CD4-positive, alpha-beta T cell treated with Interleukin-4 for 1 hour (primary cell): ENCODE measurements around the gene SEMA5A.

Source experiments
- DNase-seq, 2 donors: peaks; one replicate each; pipeline ENCODE4 v3.0.0-alpha.2; 2020 to 2022

Gene SEMA5A

GRCh38 chr5:9468060-9468388 lies 77.9 kb downstream of the SEMA5A start:
- no peak for DNase-seq

- no peak for DNase-seq
Measured at GRCh38 chr5:9467199-9468059, 78.4 kb downstream of the SEMA5A start.

- no peak for DNase-seq
Measured at GRCh38 chr5:9466697-9467096, 79.2 kb downstream of the SEMA5A start.

GRCh38 chr5:9464478-9464877 lies 81.4 kb downstream of the SEMA5A start:
- DNase-seq: no peak

- DNase-seq: no peak
Measured at GRCh38 chr5:9462109-9462508, 83.8 kb downstream of the SEMA5A start.

- DNase-seq: no peak
Measured at GRCh38 chr5:9460885-9461645, 84.8 kb downstream of the SEMA5A start.

GRCh38 chr5:9456435-9457042 lies 89.3 kb downstream of the SEMA5A start:
- no peak for DNase-seq

- no peak for DNase-seq
Measured at GRCh38 chr5:9455826-9456434, 89.9 kb downstream of the SEMA5A start.

- DNase-seq: no peak
Measured at GRCh38 chr5:9454491-9454890, 91.4 kb downstream of the SEMA5A start.

GRCh38 chr5:9454012-9454481 lies 91.8 kb downstream of the SEMA5A start:
- DNase-seq: no peak

GRCh38 chr5:9453480-9454011 lies 92.3 kb downstream of the SEMA5A start:
- no peak for DNase-seq

- DNase-seq: no peak
Measured at GRCh38 chr5:9452181-9452580, 93.7 kb downstream of the SEMA5A start.

- no peak for DNase-seq
Measured at GRCh38 chr5:9451037-9451436, 94.8 kb downstream of the SEMA5A start.

GRCh38 chr5:9447691-9448090 lies 98.2 kb downstream of the SEMA5A start:
- DNase-seq: no peak

- no peak for DNase-seq
Measured at GRCh38 chr5:9445826-9446388, 100.0 kb downstream of the SEMA5A start.

- no peak for DNase-seq
Measured at GRCh38 chr5:9444346-9444745, 101.5 kb downstream of the SEMA5A start.

GRCh38 chr5:9441610-9442009 lies 104.3 kb downstream of the SEMA5A start:
- DNase-seq: no peak

- no peak for DNase-seq
Measured at GRCh38 chr5:9440517-9440916, 105.4 kb downstream of the SEMA5A start.

- no peak for DNase-seq
Measured at GRCh38 chr5:9439531-9440292, 106.2 kb downstream of the SEMA5A start.

GRCh38 chr5:9438596-9439354 lies 107.1 kb downstream of the SEMA5A start:
- no peak for DNase-seq

GRCh38 chr5:9437741-9438240 lies 108.1 kb downstream of the SEMA5A start:
- peak; percentile 2 to 12 for DNase-seq
